ENCODE measurements around the gene STX5.

DNA sequence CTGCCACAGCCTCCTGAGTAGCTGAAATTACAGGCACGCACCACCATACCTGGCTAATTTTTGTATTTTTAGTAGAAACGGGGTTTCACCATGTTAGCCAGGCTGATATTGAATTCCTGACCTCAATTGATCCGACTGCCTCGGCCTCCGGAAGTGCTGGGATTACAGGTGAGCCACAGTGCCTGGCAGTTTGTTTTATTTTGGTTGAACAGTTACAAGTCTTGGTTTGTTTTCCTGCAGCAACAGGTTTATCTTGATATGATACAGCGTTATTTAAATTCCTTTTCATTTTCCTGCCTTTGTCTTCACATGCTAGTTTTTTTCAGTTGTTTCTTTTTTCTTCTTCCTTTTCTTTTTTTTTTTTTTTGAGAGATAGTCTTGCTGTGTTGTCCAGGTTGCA, 44.9 kb upstream of the STX5 start:
- TF ChIP-seq POLR2A (IDR thresholded peaks at IDR 0.05; ENCODE audit: low read depth, low read length) (no peak), POLR2AphosphoS5 (IDR thresholded peaks at IDR 0.05; ENCODE audit: low read depth, low read length) (no peak), TAF1 (IDR thresholded peaks at IDR 0.05; ENCODE audit: borderline replicate concordance, low read depth, low read length) (no peak)
